D341Med (cell line): ENCODE data around the gene ZNF335.

Experiments used
- DNase-seq: peaks from one replicate; pipeline ENCODE4 v3.0.0; 2012; ENCODE audit warnings: low spot score

ZNF335 gene, protein sequence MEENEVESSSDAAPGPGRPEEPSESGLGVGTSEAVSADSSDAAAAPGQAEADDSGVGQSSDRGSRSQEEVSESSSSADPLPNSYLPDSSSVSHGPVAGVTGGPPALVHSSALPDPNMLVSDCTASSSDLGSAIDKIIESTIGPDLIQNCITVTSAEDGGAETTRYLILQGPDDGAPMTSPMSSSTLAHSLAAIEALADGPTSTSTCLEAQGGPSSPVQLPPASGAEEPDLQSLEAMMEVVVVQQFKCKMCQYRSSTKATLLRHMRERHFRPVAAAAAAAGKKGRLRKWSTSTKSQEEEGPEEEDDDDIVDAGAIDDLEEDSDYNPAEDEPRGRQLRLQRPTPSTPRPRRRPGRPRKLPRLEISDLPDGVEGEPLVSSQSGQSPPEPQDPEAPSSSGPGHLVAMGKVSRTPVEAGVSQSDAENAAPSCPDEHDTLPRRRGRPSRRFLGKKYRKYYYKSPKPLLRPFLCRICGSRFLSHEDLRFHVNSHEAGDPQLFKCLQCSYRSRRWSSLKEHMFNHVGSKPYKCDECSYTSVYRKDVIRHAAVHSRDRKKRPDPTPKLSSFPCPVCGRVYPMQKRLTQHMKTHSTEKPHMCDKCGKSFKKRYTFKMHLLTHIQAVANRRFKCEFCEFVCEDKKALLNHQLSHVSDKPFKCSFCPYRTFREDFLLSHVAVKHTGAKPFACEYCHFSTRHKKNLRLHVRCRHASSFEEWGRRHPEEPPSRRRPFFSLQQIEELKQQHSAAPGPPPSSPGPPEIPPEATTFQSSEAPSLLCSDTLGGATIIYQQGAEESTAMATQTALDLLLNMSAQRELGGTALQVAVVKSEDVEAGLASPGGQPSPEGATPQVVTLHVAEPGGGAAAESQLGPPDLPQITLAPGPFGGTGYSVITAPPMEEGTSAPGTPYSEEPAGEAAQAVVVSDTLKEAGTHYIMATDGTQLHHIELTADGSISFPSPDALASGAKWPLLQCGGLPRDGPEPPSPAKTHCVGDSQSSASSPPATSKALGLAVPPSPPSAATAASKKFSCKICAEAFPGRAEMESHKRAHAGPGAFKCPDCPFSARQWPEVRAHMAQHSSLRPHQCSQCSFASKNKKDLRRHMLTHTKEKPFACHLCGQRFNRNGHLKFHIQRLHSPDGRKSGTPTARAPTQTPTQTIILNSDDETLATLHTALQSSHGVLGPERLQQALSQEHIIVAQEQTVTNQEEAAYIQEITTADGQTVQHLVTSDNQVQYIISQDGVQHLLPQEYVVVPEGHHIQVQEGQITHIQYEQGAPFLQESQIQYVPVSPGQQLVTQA (N-terminal part only)

DNA sequence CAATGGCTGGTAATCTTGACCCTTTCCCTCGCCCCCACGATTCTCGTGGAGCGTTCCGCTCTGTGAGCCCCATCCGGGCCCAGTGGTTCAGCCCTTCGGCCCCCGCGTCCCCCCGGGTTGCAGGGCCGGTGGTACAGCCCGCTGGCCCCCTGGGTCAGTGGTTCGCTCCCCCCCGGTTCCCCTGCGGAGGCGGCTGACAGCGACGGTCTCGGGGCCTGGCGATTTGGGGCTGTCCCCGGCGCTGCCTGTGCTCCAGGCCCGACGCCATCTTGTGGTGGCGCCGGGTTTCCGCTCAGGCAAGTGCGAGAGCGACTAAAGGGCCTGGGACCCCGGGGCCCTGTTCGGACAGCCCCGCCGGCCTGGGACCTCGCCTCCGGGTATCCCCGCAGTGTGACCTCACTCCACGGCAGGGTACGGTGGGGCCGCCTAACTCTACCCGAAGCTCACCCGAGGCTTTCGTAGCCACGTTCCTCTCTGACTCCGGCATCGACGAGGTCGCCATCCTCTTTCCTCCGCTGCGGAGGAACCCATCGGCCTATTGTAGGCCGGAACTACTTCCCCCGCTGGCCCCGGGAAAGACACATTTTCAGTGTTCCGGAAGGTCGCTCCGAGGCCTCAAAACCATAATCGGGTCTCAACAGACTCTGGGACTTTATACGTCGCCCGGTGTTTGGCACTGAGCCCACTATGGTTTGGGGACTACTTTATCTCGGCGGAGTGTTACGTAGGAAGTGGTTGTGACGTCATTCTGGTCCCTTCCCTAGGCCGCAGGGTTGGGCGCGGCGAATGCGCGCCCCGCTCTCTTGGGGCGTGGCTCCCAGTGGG lies at the start of gene ZNF335:
Gene ZNF335, minus strand, starts transcription at position 529 of the 825 bp plus-strand sequence. CDS start 793 bp downstream, outside the sequence.
- DNase-seq: peak; percentile 99

DNA sequence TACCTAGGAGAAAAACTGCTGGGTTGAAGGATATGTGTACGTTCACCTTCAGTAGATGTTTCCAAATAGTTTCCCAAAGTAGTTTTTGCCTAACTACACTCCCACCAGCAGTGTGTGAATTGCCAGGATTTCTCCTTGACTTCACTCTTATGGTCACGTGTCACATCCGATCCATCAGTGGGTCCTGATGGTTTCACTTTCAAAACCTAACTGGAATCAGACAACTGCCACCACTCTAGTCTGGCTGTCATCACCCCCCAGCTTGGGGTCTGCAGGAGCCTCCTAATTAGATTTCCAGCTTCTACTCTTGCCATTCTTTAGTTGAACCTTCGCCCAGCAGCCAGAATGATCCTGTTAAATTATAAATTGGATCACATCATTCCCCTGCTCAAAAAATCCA lies 48.6 kb upstream of the ZNF335 start:
- no peak for DNase-seq

DNA sequence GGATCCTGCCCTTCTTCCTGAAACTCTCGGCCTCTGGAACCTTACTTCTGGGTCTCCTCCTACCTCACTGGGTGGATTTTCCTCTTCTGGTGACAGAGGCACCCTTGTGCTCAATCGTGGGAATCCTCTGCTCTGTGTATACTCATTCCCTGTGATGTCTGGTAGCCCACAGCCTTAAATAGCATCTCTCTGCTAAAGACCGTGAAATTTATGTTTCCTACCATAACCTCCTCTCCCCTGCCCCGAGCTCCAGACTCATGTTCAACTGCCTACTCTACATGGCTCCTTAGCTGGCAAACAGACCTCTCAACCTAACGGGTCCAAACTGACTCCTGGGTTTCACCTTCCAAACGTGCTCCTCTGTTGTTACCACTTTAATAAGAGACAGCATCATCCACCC lies 46.6 kb upstream of the ZNF335 start:
- DNase-seq: no peak

DNA sequence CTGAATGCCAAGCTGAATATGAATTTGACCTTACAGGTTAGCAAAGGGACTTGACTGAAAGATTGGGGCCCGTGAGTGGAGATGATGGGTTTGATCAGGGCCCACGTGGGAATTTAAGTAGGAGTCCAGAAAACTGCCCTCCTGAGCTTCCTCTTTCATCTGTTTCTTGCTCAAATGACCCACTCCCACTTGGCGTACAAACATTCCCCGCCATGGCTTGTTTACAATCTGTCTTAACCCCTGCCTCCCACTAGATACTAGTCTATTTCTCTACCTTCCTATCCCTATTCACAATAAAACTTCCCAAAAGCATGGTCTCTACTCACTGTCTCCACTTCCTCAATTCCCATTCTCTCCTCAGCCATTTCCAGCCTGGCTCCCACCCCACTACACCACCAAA lies 46.1 kb upstream of the ZNF335 start:
- no peak for DNase-seq

DNA sequence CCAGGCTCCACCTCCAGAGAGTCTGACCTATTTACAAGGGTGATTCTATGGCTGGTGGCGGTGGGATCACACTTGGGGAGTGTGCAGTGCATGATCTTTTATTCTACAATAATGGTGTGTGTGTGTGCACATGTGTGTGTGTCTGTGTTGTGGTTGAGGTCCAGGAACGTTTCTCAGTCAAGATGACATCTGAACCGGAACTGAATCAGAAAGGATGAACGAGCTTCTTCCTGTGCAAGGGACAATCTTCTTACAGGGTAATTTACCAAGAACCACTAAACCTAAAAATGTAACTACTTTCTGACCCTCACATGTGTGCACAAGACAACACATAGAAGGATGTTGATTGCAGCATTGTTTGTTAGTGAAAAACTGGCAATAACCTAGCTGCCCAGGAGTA lies 45.3 kb upstream of the ZNF335 start:
- no peak for DNase-seq

DNA sequence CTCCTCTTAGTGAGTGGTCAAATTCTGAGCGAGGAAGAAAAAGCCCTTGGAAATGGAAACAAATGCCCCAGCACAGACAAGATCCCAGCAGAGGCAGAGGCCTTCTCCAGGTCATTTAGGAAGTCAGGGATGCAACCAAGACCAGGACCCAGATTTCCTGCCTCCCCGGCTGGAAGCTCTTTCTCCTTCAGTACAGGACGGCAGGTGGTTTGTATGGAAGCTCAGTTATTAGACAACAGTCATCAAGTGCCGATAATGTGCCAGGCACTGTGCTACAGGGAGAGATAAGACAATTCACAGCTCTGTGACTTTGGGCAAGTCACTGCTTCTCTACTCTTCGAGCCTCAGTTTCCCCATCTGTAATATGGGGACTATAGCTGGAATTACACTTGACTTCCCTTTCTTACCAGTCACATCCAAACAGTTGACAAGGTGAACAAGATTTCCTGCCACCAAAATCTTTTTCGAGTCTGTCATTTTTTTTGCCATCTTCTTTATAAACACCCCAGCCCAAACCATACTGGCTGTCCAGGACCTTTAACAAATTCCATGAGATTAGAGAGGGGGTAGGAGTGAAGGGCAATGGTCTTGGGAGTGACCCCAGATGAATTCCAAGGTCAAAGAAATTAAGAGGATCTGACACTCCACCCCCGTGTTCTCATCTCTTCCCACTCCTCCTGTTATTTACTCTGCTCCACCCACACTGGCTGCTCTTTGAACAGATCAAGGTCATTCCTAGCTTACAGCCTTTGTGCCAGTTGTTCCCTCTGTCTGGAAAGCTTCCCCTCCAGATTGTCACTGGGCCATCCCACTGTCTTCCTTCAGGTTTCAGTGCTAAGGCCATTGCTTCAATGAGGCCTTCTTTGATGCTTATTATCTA lies 42.8 kb upstream of the ZNF335 start:
- no peak for DNase-seq

DNA sequence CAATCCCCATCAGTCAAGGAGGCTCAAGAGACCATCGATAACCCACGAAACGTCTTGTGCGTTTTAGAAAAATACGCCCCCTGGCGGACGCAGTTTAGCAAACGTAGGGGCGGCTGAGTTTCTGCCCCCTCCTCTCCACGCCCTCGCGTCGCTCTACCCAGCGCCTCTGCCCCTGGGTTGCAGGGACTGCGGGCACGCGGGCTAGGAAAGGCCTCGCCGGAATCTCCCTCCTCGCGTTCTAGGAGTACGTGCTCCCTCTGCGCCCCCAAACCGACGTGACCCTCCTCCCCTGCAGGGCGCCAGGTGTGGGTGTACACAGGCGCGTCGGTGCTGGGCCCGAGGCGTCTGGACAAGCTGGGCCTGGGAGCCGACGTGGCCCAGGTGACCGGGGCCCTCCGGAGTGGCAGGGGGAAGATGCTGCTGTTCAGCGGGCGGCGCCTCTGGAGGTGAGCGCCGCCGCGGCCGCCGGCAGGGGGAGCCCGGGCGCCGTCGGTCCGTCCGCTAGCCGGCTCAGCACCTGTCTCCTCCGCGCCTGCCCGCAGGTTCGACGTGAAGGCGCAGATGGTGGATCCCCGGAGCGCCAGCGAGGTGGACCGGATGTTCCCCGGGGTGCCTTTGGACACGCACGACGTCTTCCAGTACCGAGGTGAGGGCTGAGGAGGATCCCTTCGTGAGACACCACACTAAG lies 42.0 kb upstream of the ZNF335 start:
- DNase-seq: peak; percentile 91

DNA sequence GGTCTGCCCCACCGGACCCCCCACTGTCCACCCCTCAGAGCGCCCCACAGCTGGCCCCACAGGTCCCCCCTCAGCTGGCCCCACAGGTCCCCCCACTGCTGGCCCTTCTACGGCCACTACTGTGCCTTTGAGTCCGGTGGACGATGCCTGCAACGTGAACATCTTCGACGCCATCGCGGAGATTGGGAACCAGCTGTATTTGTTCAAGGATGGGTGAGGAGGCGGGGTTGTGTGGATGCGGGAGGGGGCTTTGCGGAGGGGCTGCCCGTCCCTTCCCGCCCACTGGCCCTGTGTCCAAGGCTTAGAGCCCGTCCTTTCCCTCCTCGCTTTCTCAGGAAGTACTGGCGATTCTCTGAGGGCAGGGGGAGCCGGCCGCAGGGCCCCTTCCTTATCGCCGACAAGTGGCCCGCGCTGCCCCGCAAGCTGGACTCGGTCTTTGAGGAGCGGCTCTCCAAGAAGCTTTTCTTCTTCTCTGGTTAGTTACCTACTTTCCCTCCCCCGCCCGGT lies 41.4 kb upstream of the ZNF335 start:
- DNase-seq: peak; percentile 49

DNA sequence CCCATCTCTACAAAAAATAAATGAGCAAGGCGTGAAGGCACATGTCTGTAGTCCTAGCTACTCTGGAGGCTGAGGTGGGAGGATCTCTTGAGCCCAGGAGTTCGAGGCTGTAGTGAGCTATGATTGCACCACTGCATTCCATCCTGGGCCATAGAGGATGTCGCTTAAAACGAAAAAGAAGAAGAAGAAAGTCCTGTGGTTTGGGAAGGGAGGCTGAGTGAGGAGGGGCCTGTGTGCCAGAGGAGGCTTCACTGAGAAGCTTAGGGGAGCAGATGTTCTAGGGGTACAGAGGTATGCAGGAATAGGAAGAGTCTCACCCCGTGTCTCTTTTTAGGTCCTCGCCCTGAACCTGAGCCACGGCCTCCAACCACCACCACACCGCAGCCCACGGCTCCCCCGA lies 40.9 kb upstream of the ZNF335 start:
- no peak for DNase-seq

DNA sequence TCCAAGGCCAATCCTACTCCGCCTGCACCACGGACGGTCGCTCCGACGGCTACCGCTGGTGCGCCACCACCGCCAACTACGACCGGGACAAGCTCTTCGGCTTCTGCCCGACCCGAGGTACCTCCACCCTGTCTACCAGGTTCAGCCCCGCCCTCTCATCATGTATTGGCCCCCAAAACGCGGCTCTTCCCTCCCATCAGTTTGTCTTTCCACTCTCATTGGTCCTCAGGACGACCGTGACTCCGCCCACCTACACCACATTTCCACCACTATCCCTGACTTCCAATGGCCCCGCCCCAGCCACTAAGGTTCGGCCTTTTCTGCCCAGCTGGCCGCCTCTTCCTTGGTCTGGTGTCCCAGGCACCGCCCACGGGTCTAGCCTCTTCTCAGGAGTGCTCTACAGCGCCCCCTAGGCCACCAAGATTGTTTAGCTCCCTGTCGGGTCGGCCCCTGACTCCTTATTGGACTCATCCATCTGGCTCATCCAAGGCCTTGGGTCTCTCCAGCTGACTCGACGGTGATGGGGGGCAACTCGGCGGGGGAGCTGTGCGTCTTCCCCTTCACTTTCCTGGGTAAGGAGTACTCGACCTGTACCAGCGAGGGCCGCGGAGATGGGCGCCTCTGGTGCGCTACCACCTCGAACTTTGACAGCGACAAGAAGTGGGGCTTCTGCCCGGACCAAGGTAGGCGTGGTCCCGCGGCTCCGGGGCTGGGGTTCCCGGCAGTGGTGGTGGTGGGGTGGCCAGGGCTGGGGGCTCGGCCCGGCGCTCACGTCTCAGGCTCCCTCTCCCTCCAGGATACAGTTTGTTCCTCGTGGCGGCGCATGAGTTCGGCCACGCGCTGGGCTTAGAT lies 39.9 kb upstream of the ZNF335 start:
- peak; percentile 59 for DNase-seq

DNA sequence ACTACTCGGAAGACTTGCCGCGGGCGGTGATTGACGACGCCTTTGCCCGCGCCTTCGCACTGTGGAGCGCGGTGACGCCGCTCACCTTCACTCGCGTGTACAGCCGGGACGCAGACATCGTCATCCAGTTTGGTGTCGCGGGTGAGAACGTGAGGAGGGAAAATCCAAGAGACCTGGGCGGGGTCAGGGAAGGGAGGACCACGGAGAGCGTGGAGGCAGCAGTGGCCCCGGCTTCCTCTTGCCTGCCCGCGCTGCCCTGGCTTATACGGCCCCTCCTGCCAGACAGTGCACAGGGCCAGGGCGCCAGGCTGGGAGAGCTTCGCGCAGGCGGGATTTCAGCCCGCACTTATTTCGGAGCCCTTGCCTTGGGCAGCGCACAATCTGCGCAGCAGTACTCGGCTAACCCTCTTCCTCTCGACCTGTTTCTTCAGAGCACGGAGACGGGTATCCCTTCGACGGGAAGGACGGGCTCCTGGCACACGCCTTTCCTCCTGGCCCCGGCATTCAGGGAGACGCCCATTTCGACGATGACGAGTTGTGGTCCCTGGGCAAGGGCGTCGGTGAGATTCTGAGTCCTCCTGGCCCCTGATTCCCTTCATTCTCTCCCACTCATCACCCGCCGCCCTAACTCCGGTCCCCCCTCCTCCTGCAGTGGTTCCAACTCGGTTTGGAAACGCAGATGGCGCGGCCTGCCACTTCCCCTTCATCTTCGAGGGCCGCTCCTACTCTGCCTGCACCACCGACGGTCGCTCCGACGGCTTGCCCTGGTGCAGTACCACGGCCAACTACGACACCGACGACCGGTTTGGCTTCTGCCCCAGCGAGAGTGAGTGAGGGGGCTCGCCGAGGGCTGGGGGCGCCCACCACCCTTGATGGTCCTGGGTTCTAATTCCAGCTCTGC lies 38.7 kb upstream of the ZNF335 start:
- no peak for DNase-seq

DNA sequence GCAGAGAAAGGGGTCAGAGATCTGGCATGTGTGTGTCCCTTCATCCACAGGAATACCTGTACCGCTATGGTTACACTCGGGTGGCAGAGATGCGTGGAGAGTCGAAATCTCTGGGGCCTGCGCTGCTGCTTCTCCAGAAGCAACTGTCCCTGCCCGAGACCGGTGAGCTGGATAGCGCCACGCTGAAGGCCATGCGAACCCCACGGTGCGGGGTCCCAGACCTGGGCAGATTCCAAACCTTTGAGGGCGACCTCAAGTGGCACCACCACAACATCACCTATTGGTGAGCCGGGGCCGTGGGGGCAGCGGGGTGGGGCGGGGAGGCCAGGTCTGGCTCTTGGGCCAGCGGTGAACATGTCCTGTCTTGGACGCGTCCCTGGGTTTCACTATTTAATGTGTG lies 37.8 kb upstream of the ZNF335 start:
- no peak for DNase-seq

DNA sequence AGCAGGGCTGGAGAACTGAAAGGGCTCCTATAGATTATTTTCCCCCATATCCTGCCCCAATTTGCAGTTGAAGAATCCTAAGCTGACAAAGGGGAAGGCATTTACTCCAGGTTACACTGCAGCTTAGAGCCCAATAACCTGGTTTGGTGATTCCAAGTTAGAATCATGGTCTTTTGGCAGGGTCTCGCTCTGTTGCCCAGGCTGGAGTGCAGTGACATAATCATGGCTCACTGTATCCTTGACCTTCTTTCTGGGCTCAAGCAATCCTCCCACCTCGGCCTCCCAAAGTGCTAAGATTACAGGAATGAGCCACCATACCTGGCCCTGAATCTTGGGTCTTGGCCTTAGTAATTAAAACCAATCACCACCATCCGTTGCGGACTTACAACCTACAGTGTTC lies 35.7 kb upstream of the ZNF335 start:
- no peak for DNase-seq

DNA sequence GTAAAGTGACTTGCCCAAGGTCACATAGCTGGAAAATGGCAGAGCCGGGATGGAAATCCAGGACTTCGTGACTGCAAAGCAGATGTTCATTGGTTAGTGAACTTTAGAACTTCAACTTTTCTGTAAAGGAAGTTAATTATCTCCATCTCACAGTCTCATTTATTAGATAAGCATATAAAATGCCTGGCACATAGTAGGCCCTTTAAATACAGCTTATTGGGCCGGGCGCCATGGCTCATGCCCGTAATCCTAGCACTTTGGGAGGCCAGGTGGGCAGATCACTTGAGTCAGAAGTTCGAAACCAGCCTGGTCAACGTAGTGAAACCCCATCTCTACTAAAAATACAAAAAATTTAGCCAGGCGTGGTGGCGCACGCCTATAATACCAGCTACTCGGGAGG lies 35.0 kb upstream of the ZNF335 start:
- DNase-seq: no peak

DNA sequence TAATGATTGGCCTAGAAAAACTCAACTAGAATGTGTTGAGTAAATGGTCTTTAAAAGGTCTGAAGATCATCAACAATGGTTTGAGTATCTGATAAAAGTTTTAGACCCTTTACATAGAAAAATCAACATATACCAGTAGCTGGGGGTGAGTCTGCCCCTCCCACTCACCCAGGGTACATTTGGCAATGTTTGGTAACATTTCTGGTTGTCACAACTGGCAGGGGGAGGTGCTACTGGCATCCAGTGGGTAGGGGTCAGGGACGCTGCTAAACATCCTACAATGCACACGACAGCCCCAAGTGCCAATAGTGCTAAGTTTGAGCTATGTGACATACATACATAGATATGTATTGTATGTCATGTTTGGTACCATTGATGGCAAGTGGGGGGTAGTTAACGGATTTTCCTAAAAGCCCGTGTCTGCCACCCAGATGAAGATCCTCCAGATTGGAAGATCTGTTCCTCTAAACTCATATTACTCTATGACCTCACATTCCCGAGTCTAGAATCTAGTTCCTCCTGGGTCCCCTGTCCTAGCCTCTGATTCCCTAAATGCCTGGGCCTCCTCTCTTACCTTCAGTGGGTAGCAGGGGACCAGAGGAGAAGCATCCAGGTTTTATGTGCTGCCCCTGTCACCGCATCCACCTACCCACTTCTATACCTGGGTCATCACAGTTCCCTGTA lies 34.2 kb upstream of the ZNF335 start:
- no peak for DNase-seq

DNA sequence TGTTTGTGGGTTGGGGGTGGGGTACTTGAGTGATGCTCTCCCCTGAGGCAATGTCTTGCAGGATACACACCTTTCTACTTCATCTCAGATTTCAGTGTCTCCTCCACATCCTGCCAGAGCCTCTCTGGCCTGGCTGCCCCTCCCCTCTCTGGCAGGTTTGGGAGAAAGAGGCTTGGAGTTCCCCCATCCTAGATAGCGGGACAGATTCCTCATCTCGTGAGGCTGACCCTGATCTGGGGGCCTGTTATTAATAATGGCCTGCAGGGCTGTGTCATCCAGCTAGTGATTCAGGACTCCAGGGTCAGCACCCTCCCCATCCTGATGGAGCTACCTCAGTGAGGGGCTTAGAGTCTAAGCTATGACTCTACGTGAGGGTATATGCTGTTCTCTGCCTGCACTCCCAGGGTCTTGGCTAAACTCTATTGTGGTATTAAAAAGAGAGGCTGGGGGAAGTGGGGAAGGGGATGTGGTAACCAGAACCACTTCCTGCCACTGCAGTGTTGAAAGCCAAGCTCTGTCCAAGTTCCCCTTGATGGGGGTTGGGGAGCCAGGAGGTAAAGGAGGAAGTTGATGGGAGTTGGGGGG lies 33.0 kb upstream of the ZNF335 start:
- DNase-seq: no peak

DNA sequence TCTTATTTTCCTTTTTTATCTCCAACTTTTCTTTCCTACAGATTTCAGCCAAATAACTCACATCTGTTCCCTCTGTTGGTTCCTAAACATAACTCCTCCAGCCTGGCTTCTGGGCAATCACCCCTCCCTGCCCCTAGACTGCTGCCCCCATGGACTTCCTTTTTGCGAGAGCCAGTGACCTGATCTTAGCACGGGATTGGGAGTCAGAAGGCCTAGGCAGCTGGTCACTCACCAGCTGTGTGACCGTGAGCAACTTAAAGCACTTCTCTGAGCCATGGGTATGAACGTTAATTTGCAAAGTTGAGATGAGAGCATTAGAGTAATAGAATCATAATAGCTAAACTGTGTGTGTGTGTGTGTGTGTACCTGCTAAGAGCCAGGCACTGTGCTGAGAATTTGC lies 32.2 kb upstream of the ZNF335 start:
- no peak for DNase-seq
